ENCODE results near the gene RPL18.
"Not testable (repeated sequence)": the region's sequence is repeated elsewhere in the genome, so short reads cannot be mapped to it uniquely, and the experiment has no call there.

The RPL18 gene

GRCh38 chr19:48644355-48644754 lies 25.4 kb upstream of the RPL18 start:
- DNase-seq: no peak

DNA sequence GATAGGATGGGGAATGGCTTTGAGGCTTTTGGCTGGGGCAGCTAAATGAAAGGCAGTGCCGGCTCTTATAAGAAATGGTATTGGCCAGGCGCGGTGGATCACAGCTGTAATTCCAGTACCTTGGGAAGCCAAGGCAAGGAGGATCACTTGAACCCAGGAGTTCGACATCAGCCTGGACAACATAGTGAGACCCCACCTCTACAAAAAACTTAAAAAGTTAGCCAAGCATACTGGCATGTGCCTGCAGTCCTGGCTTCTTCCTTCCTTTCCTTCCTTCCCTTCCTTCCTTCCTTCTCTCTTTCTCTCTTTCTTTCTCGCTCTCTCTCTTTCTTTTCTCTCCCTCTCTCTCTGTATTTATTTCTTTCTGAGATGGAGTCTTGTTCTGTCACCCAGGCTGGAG lies 23.9 kb upstream of the RPL18 start:
- DNase-seq: no peak

GRCh38 chr19:48641850-48642249 lies 22.9 kb upstream of the RPL18 start:
- no peak for DNase-seq

- DNase-seq: no peak
These were observed 20.8 kb upstream of the RPL18 start for GRCh38 chr19:48639483-48640375.

GRCh38 chr19:48638831-48639381 lies 19.9 kb upstream of the RPL18 start:
- no peak for DNase-seq

DNA sequence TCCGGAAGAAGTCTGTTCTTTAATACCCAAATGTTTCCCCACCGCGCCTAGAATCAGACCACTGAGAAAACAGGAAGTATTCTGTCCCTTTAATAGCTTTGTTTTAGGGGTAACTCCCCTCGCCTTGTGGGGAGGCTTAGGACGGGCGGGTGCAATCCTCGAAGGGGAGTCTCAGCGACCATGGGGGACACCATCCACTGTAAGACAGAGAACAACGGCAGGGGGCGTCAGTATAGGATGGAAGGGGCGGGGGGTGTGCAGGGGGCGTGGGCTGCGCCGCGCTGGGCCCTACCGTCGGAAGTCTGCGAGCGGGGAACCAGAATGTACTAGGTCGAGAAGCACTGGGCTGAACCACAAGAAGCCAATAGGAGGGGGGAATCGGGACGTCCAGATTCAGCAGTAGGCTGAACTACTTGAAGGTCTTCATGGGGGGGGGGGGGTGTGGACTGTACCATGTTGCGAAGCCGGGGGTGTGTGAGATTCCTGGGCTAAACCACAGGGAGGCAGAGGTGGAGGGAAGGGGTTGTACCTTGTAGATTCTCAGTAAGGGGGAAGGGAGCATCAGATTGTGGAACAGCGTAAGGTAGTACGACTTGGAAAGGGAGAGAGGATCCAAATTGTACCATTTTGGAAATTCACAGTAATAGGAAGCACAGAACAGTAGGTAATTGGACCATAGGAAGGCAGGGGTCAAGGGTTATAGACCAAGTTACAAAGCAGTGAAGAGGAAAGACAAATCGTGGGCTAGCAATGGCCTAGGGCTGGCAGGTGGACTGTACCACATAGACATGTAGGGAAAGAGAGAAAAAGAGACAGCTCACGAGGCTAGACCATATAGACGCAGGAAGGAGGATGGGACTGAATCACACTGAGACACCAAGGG lies 19.2 kb upstream of the RPL18 start:
- DNase-seq: peak; percentile 90

DNA sequence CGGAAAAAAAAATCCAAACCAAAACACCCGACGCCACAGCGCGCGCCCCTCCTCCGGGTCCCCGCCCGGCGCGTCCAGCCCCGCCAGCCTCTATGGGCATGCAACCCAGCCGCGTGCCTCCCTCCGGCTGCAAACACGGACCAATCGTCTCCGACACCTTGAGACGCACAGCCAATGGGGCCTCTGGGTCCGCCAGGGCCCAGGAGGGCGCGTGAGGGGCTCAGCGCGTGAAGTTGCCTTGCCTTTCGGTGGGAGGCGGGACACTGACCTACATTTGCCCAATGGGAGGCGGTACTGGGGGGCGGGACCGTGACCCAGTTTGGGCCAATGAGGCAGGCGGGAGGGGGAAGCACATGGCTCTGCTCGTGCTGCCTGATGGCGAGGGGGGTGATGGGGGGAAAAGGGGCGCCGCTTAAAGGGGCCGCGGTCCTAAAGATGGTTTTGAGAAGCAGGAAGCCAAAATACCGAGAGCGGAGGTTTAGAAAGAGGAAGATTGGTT lies 18.5 kb upstream of the RPL18 start:
- peak; percentile 100 for DNase-seq

DNA sequence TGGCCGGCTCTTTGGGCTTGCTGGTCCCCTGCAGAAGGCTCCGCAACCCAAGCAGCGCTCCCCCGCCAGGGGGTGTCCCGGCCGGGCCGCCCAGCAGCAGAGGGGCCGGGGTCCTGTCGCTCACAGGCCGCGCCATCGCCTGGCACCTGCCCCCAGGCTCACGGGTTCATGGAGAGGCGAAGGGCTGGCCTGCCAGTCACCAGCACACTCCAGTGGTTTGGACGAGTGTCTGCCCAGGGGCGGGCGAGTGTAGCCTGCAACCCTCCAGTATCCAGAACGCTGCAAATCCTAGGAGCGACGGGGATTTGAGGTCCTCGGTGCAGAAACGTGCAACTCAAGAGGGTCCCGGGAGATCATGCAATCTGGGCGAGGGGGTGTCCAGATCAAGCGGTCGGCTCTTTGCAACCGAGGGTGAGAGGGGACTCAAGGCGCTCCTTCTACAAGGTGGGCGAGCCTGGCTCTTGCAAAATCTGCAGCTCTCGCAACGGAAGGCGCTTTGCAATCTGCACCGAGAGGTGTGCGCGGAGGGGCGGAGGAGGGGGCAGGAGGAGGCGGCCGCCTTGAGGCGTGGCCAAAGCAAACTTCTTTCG lies 18.0 kb upstream of the RPL18 start, which contains the start of gene DBP:
Gene DBP (minus strand): TSS at position 521 of the 590 bp plus-strand sequence. CDS start 385 bp downstream, at position 136.
- peak; percentile 74 for DNase-seq

DNA sequence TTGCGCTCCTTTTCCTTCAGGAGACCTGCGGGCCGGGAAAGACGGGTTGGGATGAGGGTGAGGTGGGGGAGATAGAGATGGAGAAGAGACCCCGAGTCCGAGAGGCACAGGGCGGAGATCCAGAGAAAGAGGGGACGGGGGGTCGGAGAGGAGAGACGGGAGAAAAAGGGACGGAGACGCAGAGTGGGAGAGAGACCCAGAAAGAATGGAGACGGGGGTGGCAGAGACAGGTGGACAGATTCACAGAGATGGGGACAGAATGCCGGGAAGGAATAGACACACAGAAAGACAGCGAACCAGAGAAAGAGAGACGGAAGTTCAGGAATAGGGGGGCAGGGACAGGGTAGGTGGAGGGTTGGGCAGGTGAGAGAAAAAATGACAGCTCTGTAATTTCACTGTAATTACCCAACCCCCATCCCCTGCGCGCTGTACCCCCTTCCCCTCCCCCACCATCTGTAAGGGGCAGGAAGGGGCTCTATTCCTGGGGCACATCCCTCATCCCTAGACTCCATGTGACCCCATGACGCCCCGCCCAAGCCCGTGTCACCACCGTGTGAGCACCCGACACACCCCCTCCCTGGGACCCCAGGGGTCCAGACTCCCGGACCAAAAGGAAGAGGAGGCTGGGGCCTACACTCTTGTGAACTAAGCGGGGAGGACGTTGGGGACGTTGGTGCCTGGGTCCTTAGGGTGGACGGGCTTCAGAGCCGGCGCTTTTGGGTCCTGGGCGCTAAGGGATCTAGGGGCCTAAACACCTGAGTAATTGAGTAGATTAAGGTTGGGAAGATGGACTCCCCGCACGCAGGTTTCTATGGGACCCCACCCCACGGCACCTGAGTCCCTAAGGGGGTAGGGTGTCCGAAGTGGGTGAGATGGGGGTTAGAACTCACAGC lies 17.2 kb upstream of the RPL18 start:
- peak; percentile 37 for DNase-seq

DNA sequence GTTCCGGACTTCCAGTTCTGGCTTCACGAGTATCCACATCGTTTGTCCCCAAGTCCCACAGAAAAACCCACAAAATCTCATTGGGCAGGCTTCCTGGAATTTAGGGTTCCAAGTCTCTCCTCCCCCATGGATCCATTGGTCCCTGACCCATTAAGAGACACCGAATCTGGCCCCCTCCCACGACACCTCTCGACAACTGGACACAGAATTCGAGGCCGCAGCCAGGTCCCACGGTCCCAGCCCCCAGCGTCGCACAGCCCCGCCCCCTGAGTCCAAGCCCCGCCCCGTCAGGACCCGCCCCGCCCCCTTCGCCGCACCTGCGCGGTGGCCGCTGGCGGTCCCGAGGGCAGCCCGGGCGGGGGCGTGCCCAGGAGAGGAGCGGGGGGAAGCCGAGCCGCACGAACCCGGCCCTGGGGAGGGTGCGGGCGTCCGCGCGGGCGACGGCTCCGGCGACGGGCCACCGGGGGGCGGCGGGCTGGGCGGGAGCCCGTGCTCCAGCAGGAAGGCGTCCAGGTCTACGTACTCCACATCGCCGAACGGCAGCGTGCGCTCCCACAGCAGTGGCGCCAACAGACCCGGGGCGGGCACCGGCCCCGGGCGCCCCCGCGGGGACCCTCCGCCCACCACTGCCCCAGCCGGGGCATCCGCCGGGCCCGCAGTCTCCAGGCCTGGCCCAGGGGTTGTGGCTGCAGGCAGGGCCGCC lies 16.4 kb upstream of the RPL18 start:
- DNase-seq: peak; percentile 80

GRCh38 chr19:48634424-48635262 lies 15.7 kb upstream of the RPL18 start:
- DNase-seq: peak; percentile 98

GRCh38 chr19:48634036-48634342 lies 15.0 kb upstream of the RPL18 start:
- DNase-seq: no peak

DNA sequence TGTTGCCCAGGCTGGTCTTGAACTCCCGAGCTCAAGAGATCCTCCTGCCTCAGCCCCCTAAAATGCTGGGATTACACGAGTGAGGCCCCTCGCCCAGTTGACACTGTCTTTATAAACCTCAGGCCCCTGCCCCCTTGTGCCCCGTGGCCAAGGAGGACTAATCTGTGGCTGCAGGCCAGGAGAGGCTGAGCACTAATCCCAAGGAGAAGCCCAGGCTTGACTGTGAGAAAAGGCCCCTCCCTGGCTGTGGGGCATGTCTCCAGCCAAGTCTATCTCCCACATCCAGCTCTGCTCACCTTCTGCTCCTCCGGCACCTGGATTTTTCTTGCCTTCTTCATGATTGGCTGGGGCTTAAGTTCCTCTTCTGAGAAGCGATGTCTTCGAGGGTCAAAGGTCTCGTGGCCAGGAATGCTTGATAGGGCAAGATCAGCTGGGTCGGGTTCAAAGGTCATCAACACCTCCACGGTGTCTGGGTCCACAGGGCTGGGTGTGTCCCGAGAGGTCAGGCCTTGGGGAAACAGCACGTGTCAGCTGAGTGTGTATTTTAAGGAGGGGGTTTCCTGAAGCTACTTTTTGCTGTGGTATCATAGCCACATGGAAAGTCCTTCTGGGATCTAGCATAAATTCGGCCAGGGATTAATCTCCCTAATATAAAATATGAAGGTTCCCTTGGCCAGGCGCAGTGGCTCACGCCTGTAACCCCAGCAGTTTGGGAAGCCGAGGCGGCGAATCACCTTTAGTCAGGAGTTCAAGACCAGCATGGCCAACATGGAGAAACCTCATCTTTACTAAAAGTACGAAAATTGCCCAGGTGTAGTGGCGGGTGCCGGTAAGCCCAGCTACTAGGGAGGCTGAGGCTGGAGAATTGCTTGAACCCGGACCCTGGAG lies 14.4 kb upstream of the RPL18 start:
- no peak for DNase-seq

- no peak for DNase-seq
These were observed 13.7 kb upstream of the RPL18 start for GRCh38 chr19:48632692-48633147.

GRCh38 chr19:48632286-48632685 lies 13.3 kb upstream of the RPL18 start:
- not testable (repeated sequence) for DNase-seq

GRCh38 chr19:48631225-48631624 lies 12.2 kb upstream of the RPL18 start:
- no peak for DNase-seq

DNA sequence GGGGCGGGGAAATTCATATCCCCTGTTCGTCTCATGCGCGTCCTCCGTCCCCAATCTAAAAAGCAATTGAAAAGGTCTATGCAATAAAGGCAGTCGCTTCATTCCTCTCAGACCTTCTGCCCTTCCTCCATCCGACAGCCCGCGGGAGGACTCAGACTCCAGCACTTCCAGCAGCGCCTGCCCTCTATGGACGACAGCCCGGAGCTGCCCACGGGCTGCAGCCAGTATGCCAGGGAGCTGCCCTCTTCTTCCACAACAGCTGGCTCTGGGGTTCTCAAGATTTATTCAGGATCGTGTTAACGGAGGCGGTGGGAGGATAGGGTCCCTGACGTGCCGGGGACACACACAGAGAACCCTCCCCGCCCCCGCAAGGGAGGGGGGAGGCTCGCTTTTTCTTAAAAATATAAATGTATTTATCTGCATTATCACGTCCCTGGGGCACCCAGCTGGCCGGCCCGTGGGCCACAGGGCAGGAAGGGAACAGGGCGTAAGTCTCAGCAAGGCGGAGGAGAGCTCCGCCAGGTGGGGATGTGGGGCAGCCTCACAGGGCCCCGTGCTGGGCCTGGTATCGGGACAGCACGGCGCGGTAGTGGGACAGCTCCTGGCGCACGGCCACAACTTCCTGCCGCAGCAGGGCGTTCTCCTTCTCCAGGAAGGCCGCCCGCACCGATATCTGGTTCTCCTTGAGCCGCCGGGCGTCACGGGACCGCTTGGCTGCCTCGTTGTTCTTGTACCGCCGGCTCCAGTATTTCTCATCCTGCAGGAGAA lies 11.5 kb upstream of the RPL18 start:
- peak; percentile 52 for DNase-seq

DNA sequence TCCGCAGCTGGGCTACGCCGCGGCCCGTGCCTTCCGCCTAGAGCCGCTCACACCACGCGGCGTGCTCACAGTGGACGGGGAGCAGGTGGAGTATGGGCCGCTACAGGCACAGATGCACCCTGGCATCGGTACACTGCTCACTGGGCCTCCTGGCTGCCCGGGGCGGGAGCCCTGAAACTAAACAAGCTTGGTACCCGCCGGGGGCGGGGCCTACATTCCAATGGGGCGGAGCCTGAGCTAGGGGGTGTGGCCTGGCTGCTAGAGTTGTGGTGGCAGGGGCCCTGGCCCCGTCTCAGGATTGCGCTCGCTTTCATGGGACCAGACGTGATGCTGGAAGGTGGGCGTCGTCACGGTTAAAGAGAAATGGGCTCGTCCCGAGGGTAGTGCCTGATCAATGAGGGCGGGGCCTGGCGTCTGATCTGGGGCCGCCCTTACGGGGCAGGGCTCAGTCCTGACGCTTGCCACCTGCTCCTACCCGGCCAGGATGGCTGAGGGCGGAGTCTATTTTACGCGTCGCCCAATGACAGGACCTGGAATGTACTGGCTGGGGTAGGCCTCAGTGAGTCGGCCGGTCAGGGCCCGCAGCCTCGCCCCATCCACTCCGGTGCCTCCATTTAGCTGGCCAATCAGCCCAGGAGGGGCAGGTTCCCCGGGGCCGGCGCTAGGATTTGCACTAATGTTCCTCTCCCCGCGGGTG lies 10.8 kb upstream of the RPL18 start:
- DNase-seq: peak; percentile 52

Data from NCI-H146 (cell line).